WERI-Rb-1 (cell line): ENCODE data around the gene PPP1R3F.

ENCODE experiments used
- DNase-seq: peaks from one replicate; pipeline ENCODE4 v3.0.0-alpha.2; 2020
- H3K27ac ChIP-seq: fragments of 250-450 bp; sonication (Bioruptor Pico); 2 replicates; pipeline ENCODE4 v1.5.1; 2020; ENCODE audit warnings: mild to moderate bottlenecking, moderate library complexity
- H3K27me3 ChIP-seq: fragments of 250-450 bp; sonication (Bioruptor Pico); 2 replicates; pipeline ENCODE4 v1.5.1; 2021; ENCODE audit warnings: mild to moderate bottlenecking, low read depth, moderate library complexity; ENCODE audit not compliant: insufficient read depth, severe bottlenecking
- H3K36me3 ChIP-seq: fragments of 250-450 bp; sonication (Bioruptor Pico); 2 replicates; pipeline ENCODE4 v1.5.1; 2020; ENCODE audit warnings: mild to moderate bottlenecking, moderate library complexity
- H3K4me3 ChIP-seq: 2 replicates; pipeline ENCODE4 v1.5.1; 2011; ENCODE audit warnings: low read depth, mild to moderate bottlenecking, control low read depth, low read length
- H3K9me3 ChIP-seq: fragments of 250-450 bp; sonication (Bioruptor Pico); 2 replicates; pipeline ENCODE4 v1.5.1; 2021; ENCODE audit warnings: mild to moderate bottlenecking, moderate library complexity; ENCODE audit not compliant: severe bottlenecking
- TF ChIP-seq, protein P1 (sequence below): IDR thresholded peaks from 2 replicates; pipeline ENCODE4 v1.5.1; 2011; ENCODE audit warnings: low read depth, mild to moderate bottlenecking, control low read depth, inconsistent platforms, low read length

Gene PPP1R3F

DNA sequence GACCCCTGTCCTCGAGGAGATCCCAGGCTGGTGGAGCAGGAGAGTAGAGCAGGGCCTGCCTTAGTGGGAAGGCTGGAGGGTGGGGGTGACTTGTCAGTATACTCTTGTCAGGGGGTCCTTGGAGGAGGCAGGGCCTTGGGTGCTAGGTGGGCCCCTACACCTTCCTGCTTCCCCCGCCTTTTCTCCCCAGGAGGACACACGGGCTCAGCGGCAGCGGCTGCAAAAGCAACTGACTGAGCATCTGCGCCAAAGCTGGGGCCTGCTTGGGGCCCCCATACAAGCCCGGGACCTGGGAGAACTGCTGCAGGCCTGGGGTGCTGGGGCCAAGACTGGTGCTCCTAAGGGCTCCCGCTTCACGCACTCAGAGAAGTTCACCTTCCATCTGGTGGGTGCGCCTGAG, 23.1 kb upstream of the PPP1R3F start:
- no peaks in the 10 kb centered on the region; the same call in 1 of the 2 replicates for H3K36me3 ChIP-seq
- H3K27ac ChIP-seq = no peak overlapping the region
- TF ChIP-seq, protein P1, sequence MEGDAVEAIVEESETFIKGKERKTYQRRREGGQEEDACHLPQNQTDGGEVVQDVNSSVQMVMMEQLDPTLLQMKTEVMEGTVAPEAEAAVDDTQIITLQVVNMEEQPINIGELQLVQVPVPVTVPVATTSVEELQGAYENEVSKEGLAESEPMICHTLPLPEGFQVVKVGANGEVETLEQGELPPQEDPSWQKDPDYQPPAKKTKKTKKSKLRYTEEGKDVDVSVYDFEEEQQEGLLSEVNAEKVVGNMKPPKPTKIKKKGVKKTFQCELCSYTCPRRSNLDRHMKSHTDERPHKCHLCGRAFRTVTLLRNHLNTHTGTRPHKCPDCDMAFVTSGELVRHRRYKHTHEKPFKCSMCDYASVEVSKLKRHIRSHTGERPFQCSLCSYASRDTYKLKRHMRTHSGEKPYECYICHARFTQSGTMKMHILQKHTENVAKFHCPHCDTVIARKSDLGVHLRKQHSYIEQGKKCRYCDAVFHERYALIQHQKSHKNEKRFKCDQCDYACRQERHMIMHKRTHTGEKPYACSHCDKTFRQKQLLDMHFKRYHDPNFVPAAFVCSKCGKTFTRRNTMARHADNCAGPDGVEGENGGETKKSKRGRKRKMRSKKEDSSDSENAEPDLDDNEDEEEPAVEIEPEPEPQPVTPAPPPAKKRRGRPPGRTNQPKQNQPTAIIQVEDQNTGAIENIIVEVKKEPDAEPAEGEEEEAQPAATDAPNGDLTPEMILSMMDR = no peak
- no peak overlapping the region for H3K4me3 ChIP-seq
- no peak for DNase-seq
- H3K9me3 ChIP-seq = no peaks in the 10 kb centered on the region
- peaks cover 9% of the 10 kb centered on the region for H3K27me3 ChIP-seq

DNA sequence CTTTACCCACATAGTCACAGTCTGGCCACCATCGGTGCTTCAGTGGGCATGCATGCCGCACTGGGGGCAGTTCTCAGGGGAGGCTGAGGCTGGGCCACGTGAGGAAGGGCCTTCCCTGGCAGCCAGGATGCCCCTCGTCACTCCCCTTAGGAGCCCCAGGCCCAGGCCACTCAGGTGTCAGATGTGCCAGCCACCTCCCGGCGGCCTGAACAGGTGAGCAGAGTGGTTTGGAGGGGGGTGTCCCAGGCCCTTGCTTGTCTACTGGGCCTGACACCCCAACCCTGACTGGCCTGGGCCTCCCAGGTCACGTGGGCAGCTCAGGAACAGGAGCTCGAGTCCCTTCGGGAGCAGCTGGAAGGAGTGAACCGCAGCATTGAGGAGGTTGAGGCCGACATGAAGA, 22.2 kb upstream of the PPP1R3F start:
- Histone ChIP-seq H3K27ac (no peak overlapping the region), H3K4me3 (no peak overlapping the region), H3K36me3 (no peaks in the 10 kb centered on the region; the same call in 1 of the 2 replicates), H3K27me3 (peaks cover 9% of the 10 kb centered on the region), H3K9me3 (no peaks in the 10 kb centered on the region)
- no peak for DNase-seq
- TF ChIP-seq, protein P1 = no peak

- no peak for DNase-seq
- TF ChIP-seq, protein P1 = no peak
- no peaks in the 10 kb centered on the region; the same call in 1 of the 2 replicates for H3K36me3 ChIP-seq
- H3K4me3 ChIP-seq = no peak overlapping the region
- H3K27ac ChIP-seq = no peak overlapping the region
- H3K9me3 ChIP-seq = no peaks in the 10 kb centered on the region
- H3K27me3 ChIP-seq = peaks cover 9% of the 10 kb centered on the region
Measured at GRCh38 chrX:49247916-49248811, 21.4 kb upstream of the PPP1R3F start.

DNA sequence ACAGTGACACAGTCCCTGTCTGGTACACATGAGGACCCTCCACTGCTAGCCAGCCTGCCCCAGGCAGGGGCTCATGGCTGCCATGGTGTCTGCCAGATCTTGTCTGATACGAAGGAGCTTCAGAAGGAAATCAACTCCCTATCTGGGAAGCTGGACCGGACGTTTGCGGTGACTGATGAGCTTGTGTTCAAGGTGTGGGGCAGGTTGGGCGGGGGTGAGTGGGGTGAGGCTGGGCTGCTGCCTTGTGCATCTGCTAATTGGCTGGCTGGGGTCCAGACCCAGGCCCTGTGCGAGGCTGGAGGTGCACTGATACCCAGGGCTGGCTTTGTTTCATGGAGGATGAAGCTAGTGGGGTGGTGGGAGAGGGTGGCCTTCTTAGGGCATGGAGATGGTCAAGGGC, 20.5 kb upstream of the PPP1R3F start:
- Histone ChIP-seq H3K4me3 (no peak overlapping the region), H3K9me3 (no peaks in the 10 kb centered on the region), H3K36me3 (no peaks in the 10 kb centered on the region; the same call in 1 of the 2 replicates), H3K27me3 (peaks cover 9% of the 10 kb centered on the region), H3K27ac (no peak overlapping the region)
- DNase-seq = no peak
- TF ChIP-seq, protein P1 = no peak

- no peak for DNase-seq
- Histone ChIP-seq H3K27me3 (peaks cover 9% of the 10 kb centered on the region), H3K4me3 (no peak overlapping the region), H3K9me3 (no peaks in the 10 kb centered on the region), H3K36me3 (no peaks in the 10 kb centered on the region; the same call in 1 of the 2 replicates), H3K27ac (no peak overlapping the region)
- TF ChIP-seq, protein P1 = no peak
Measured at GRCh38 chrX:49249616-49250015, 20.0 kb upstream of the PPP1R3F start.
